LHCN-M2 (cell line): ENCODE data around the gene AMER3. TPM values are rescaled to one million over a fixed set of nuclear protein-coding genes. Genes with fewer than 3 reads are reported as not detected.
"Not testable (repeated sequence)": the region's sequence is repeated elsewhere in the genome, so short reads cannot be mapped to it uniquely, and the experiment has no call there.

Experiments
- DNase-seq: peaks from one replicate; pipeline ENCODE4 v3.0.0-alpha.2; 2012; ENCODE audit warnings: low read depth
- polyA plus RNA-seq: library from polyadenylated mRNA; unstranded; fragments of >200 nt; gene quantifications from one replicate; pipeline ENCODE4 v1.2.1, GENCODE V29; 2012; ENCODE audit warnings: missing spikeins
- total RNA-seq: library from RNA; depleted of rRNA; stranded (reverse); fragments of >200 nt; gene quantifications from 2 replicates; pipeline ENCODE4 v1.2.3, GENCODE V29; 2014; rRNA removed

Gene AMER3, protein sequence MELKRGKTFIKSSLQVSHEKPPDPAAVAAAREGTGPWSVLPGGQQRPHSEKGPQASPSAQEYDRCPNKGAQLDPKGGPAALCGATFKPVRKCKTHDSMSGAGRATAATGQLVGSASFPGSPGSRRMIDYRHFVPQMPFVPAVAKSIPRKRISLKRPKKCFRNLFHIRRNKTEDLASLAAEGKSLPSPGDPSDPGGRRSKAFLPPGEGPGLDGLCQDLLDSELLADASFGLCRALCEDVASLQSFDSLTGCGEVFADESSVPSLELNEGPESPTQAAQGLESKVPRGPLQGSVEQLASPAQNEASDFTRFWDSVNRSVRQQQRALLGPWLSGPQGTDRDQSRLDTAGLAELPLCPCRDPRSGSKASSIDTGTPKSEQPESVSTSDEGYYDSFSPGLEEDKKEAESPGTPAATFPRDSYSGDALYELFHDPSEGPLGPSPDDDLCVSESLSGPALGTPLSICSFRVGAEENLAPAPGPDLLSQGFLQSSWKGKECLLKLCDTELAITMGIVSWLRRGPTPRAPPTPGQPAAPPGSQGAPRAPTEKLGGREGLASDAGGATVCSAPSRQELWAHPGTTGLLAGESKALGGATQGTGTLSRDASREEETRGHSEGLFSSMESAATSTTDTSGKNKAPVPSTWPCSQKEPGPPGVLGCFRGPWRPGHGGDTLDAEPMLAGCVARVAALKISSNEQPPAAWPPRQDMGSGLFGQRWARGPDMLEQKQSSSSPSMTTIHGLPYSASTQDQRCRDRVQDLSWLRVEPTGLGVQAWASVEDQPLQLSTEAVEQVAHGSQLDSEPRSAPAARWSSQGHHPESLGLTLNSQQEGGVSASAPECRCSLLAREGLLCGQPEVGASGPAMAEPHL
- not detected in 2 replicates for total RNA-seq
- polyA plus RNA-seq: not detected

DNA sequence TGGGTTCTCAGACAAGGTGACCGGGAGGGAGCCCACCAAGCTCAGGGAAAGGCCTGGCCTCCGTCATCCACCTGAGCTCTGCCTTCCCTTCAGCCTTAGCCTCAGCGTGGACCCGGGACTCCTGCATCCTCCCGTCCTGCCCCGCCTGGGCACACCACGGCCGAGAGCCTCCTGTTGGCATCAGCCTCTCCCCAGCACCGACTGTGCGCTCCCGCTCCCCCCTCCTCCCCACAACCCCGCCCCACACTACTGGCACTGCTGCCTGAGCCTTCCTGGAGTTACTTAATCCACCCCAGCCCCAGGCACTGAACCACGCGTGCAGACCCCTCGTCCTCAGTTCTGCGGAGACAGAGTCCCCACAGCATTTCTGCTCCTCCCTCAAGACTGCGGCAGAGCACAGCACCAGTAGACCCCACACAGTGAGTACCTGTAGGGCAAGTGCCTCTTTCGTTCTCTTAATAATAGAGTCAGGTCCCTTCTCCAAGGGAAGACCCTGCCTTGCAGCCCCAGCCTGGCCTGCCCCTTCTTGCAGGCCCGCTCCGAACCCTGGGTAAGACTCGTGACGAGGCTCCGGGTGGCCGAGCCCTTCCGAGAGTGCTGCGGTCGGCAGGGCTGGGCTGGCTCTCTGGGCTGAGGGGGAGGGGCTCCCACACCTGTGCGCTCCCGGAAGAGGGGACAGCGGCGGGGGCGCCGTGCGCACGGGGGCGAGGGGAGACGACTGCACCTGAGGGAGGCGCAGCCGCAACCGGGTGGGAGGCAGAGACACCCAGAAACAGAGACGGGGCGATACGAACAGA, at the start of gene AMER3:
Gene AMER3, plus strand, starts transcription at position 285 of the 797 bp plus-strand sequence. CDS start 6,533 bp downstream, outside the sequence.
- no peak for DNase-seq

GRCh38 chr2:130714795-130715194, 40.5 kb upstream of the AMER3 start:
- DNase-seq: not testable (repeated sequence)

DNA sequence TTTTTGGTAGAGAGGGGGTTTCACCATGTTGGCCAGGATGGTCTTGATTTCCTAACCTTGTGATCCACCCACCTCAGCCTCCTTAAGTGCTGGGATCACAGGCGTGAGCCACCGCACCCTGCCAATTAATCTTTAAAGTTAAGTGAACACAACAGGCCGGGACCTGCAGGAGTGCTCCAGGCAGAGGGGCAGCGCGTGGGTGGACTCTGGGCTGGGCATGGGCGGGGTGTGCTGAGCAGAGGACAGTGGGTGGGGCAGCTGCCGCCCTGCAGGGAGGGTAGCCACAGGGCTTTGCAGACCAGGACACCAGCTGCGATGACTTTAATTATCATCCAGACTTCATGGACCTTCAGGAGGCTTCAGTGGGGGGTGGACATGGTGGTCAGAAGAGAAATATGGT, 35.3 kb upstream of the AMER3 start:
- no peak for DNase-seq

GRCh38 chr2:130720528-130720927, 34.8 kb upstream of the AMER3 start:
- DNase-seq: no peak

DNA sequence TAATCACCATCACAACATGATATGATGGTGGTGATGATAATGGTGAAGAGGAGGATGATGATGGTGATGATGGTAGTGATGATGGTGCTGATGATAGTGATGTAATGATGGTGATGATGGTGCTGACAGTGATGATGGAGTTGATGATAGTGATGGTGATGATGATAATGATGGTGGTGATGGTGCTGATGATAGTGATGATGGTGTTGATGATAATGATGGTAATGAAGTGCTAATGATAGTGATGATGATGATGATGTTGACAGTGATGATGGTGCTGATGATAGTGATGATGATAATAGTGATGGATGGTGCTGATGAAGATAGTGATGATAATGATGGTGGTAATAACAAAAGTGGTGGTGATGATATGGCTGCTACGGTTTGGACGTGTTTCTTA, 30.9 kb upstream of the AMER3 start:
- DNase-seq: no peak

DNA sequence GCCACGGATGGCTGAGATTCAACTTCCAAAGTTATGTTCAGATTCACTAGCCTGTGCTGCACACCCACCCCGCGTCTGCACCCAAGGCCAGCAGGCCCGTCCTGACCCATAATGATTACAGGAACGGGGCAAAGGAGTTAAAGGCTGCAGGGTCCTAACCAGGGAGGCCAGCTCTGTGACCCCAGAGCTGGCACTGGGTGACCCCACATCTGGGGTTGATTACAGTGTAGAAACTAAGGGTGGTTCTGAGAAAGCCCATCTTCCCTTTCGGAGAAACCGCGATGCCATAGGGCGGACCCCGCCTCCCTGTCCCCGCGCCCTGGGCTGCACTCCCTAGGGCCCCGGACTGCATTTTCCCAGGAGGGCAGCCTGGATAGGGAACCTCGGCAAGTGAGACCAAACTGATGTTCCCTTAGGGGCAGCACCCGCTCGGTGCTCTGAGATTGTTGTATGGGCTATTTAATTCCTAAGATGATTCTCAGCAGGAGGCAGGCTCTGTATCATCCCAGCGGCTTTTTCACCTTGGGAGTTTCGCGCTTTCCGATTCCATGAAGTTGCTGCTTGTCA, 28.6 kb upstream of the AMER3 start:
- no peak for DNase-seq

DNA sequence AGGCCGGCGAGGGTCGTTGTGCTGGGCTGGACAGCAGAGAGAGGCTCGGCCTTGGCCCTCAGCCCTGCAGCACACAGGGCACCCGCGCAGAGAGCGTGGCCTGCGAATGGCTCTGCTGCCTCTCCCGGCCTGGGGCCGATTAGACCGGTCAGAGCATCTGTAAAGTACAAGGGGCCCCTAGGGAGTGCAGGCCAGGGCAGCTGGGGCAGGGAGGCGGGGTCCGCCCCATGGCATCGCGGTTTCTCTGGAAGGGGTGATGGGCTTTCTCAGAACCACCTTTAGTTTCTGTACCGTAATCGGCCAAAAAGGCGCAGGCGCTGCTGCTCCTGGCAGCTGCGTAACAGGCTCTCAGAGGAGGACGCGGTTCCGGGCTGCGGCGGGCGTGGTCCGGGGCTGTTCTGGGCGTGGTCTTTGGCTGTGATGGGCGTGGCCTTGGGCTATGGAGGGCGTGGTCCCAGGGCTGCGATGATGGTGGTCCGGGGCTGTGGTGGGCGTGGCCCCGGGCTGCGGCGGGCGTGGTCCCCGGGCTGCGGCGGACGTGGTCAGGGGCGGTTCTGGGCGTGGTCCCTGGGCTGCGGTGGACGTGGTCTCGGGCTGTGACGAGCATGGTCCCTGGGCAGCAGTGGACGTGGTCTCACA, 27.9 kb upstream of the AMER3 start:
- no peak for DNase-seq

- DNase-seq: no peak
Observed at GRCh38 chr2:130728007-130728454, 27.3 kb upstream of the AMER3 start.

GRCh38 chr2:130728549-130729316, 26.6 kb upstream of the AMER3 start, which contains the start of gene GPR148:
TSS of gene GPR148 (plus strand) at chr2:130729070. CDS start at chr2:130729152, 82 bp downstream.
- no peak for DNase-seq

GRCh38 chr2:130729322-130730299, 25.7 kb upstream of the AMER3 start:
- no peak for DNase-seq

- not testable (repeated sequence) for DNase-seq
Observed at GRCh38 chr2:130732257-130732656, 23.1 kb upstream of the AMER3 start.

DNA sequence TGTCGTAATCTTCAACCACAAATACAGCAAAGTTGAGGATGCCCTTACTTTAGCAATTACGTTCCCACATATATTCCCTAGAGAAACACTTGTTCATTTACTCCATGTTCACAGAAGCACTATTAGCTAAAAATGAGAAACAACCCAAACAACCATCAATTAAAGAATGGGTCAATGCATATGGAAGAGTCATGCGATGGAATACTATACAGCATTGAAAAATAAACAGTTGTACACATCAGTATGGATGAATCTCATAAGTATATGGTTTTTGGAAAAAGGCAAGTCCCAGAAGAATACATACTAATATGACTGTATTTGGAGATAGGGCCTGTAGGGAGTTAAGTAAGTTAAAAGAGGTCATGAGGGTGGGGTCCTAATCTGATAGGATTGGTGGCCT, 20.1 kb upstream of the AMER3 start:
- DNase-seq: no peak

- no peak for DNase-seq
Observed at GRCh38 chr2:130736487-130736886, 18.9 kb upstream of the AMER3 start.

GRCh38 chr2:130737592-130737991, 17.7 kb upstream of the AMER3 start:
- DNase-seq: no peak

DNA sequence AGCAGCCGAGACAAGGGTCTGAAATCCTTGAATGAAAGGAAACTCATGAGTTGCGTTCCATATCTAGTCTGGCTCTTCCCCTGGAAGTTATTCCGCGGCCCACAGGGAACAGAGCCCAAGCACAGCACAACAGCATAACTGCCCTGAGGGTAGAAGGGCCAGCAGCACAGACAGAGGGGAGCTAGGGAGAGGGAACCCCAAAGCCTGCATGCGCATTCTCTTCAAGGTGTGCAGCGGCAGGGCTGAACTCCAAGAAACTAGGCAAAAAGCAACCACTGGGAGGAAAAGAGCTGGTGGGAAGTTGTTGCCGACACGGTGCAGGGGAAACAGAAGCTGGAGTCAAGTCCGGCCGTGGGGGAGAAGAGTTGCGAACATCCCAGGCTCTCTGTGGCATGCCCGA, 14.7 kb upstream of the AMER3 start:
- DNase-seq: no peak

GRCh38 chr2:130743278-130743677, 12.1 kb upstream of the AMER3 start:
- DNase-seq: no peak

- no peak for DNase-seq
Observed at GRCh38 chr2:130744287-130745117, 10.8 kb upstream of the AMER3 start.

DNA sequence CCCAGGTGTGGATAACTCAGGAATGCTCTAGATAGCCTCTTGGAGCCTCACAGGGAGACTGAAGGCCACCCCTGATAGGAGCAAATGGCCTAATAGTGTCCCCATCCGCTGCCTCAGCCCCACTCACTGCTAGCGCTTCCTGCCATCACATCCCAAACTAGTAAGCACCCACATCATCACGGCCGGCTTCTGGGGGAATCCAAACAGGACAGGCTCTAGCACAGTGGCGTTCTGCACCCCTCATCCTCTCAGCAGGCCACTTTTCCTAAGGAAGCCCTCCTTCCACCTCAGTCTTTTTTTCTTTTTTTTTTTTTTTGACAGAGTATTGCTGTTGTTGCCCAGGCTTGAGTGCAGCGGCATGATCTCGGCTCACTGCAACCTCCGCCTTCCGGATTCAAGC, 6.3 kb upstream of the AMER3 start:
- DNase-seq: no peak
